ENCODE measurements around the gene GPR137. TPM values are rescaled to one million over a fixed set of nuclear protein-coding genes. Genes with fewer than 3 reads are reported as not detected.
A peak's percentile ranks its signal among the peaks of the same experiment; 100 is the strongest.

GPR137 gene
- total RNA-seq, 1 donor from 2014 or later, result 4.9 TPM

GRCh38 chr11:64303109-64304031 lies 17.7 kb downstream of the GPR137 start:
- no peak for TF ChIP-seq EZH2 (IDR thresholded peaks at IDR 0.05)
- no peak for TF ChIP-seq EZH2phosphoT487 (IDR thresholded peaks at IDR 0.05)
- TF ChIP-seq, protein P1, sequence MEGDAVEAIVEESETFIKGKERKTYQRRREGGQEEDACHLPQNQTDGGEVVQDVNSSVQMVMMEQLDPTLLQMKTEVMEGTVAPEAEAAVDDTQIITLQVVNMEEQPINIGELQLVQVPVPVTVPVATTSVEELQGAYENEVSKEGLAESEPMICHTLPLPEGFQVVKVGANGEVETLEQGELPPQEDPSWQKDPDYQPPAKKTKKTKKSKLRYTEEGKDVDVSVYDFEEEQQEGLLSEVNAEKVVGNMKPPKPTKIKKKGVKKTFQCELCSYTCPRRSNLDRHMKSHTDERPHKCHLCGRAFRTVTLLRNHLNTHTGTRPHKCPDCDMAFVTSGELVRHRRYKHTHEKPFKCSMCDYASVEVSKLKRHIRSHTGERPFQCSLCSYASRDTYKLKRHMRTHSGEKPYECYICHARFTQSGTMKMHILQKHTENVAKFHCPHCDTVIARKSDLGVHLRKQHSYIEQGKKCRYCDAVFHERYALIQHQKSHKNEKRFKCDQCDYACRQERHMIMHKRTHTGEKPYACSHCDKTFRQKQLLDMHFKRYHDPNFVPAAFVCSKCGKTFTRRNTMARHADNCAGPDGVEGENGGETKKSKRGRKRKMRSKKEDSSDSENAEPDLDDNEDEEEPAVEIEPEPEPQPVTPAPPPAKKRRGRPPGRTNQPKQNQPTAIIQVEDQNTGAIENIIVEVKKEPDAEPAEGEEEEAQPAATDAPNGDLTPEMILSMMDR (IDR thresholded peaks at IDR 0.05), result no peak
- Histone ChIP-seq H3K4me2 (no peak overlapping the region), H3K4me1 (peaks cover 20% of the 10 kb centered on the region), H3K4me3 (no peak overlapping the region), H3K27ac (no peak overlapping the region), H3K27me3 (peaks cover 59% of the 10 kb centered on the region), H4K20me1 (ENCODE audit: low read depth) (peaks cover 36% of the 10 kb centered on the region), H3K9me3 (ENCODE audit: low read depth) (no peaks in the 10 kb centered on the region), H3K36me3 (no peaks in the 10 kb centered on the region), H3F3A (ENCODE audit: low read depth) (peaks cover 36% of the 10 kb centered on the region), H3K79me2 (ENCODE audit: low read depth) (peaks cover 18% of the 10 kb centered on the region), H2AFZ (replicated peaks) (no peak overlapping the region), H3K9ac (no peak overlapping the region)
- H3K4me1 Mint-ChIP-seq, result peaks cover 26% of the 10 kb centered on the region
- H3K4me3 Mint-ChIP-seq, result peak overlapping the region; percentile 91
- H3K36me3 Mint-ChIP-seq, result no peaks in the 10 kb centered on the region
- peaks cover 42% of the 10 kb centered on the region for H3K27me3 Mint-ChIP-seq (ENCODE audit: insufficient read depth, low read depth)
- no peak for DNase-seq (ENCODE audit: low spot score)
- H3K9me3 Mint-ChIP-seq, result no peaks in the 10 kb centered on the region
- no peak overlapping the region for H3K27ac Mint-ChIP-seq

- no peak overlapping the region for H3K4me2 ChIP-seq
- H3K27ac Mint-ChIP-seq, result no peak overlapping the region
- peaks cover 18% of the 10 kb centered on the region for H3K79me2 ChIP-seq (ENCODE audit: low read depth)
- DNase-seq (ENCODE audit: low spot score), result no peak
- H3F3A ChIP-seq (ENCODE audit: low read depth), result peaks cover 35% of the 10 kb centered on the region
- no peaks in the 10 kb centered on the region for H3K36me3 ChIP-seq
- peaks cover 53% of the 10 kb centered on the region for H3K27me3 ChIP-seq
- no peaks in the 10 kb centered on the region for H3K9me3 Mint-ChIP-seq
- peak overlapping the region; percentile 91 for H3K4me3 Mint-ChIP-seq
- no peak overlapping the region for H3K9ac ChIP-seq
- H3K4me1 Mint-ChIP-seq, result peaks cover 26% of the 10 kb centered on the region
- H3K9me3 ChIP-seq (ENCODE audit: low read depth), result no peaks in the 10 kb centered on the region
- H3K4me1 ChIP-seq, result peaks cover 20% of the 10 kb centered on the region
- no peak overlapping the region for H2AFZ ChIP-seq (replicated peaks)
- no peak overlapping the region for H3K4me3 ChIP-seq
- no peak overlapping the region for H3K27ac ChIP-seq
- peaks cover 36% of the 10 kb centered on the region for H3K27me3 Mint-ChIP-seq (ENCODE audit: insufficient read depth, low read depth)
- H3K36me3 Mint-ChIP-seq, result no peaks in the 10 kb centered on the region
- TF ChIP-seq EZH2 (IDR thresholded peaks at IDR 0.05) (no peak), EZH2phosphoT487 (IDR thresholded peaks at IDR 0.05) (no peak)
- TF ChIP-seq, protein P1 (IDR thresholded peaks at IDR 0.05), result no peak
- H4K20me1 ChIP-seq (ENCODE audit: low read depth), result peaks cover 30% of the 10 kb centered on the region
Measured at GRCh38 chr11:64304032-64304315, 18.3 kb downstream of the GPR137 start.

- Mint-ChIP-seq H3K27me3 (ENCODE audit: insufficient read depth, low read depth) (peaks cover 34% of the 10 kb centered on the region), H3K36me3 (no peaks in the 10 kb centered on the region), H3K9me3 (no peaks in the 10 kb centered on the region), H3K4me1 (peaks cover 26% of the 10 kb centered on the region), H3K27ac (no peak overlapping the region), H3K4me3 (peak overlapping the region; percentile 91)
- Histone ChIP-seq H3K27ac (no peak overlapping the region), H3K9ac (no peak overlapping the region), H2AFZ (replicated peaks) (peak overlapping the region; percentile 37), H3K36me3 (no peaks in the 10 kb centered on the region), H3K4me3 (peak overlapping the region; percentile 60), H3K27me3 (peaks cover 48% of the 10 kb centered on the region), H4K20me1 (ENCODE audit: low read depth) (peaks cover 27% of the 10 kb centered on the region), H3K9me3 (ENCODE audit: low read depth) (no peaks in the 10 kb centered on the region), H3K4me1 (peaks cover 15% of the 10 kb centered on the region), H3K79me2 (ENCODE audit: low read depth) (peaks cover 18% of the 10 kb centered on the region), H3K4me2 (peak overlapping the region; percentile 98), H3F3A (ENCODE audit: low read depth) (peaks cover 30% of the 10 kb centered on the region)
- DNase-seq (ENCODE audit: low spot score), result peak; percentile 96
- TF ChIP-seq, protein P1 (IDR thresholded peaks at IDR 0.05), result peak; percentile 96
- peak; percentile 37 for TF ChIP-seq EZH2phosphoT487 (IDR thresholded peaks at IDR 0.05)
- TF ChIP-seq EZH2 (IDR thresholded peaks at IDR 0.05), result no peak
Measured at GRCh38 chr11:64304316-64305072, 18.8 kb downstream of the GPR137 start.

Data from neural progenitor cell (in vitro differentiated cells).